Testis (tissue), 3 donors: ENCODE results near the gene LHFPL3. TPM values are rescaled to one million over a fixed set of nuclear protein-coding genes. Genes with fewer than 3 reads are reported as not detected.

Source experiments
- DNase-seq: peaks from one replicate; pipeline ENCODE4 v3.0.0-alpha.2; 2019
- H3K27ac ChIP-seq, 2 donors: fragments of 200-600 bp; sonication (generic); one replicate each; pipeline ENCODE4 v1.5.1; 2019
- H3K27me3 ChIP-seq: fragments of 200-600 bp; sonication (generic); one replicate; pipeline ENCODE4 v1.5.1; 2019
- H3K36me3 ChIP-seq: fragments of 200-600 bp; sonication (generic); one replicate; pipeline ENCODE4 v1.5.1; 2017; ENCODE audit warnings: low read depth; ENCODE audit errors: missing control alignments
- H3K4me1 ChIP-seq: fragments of 200-600 bp; sonication (generic); one replicate; pipeline ENCODE4 v1.5.1; 2019
- H3K4me3 ChIP-seq, 2 donors: fragments of 200-600 bp; sonication (generic); one replicate each; pipeline ENCODE4 v1.5.1; 2017 to 2019
- H3K9me3 ChIP-seq: fragments of 200-600 bp; sonication (generic); one replicate; pipeline ENCODE4 v1.5.1; 2017
- CTCF ChIP-seq, 3 experiments: fragments of 450-650 bp in 2 of 3; fragments of 200-600 bp in 1 of 3; sonication (generic) in 1 of 3; IDR thresholded peaks; one replicate each; pipeline ENCODE4 v1.5.1; 2016 to 2019; ENCODE audit warnings: antibody characterized with exemption in 3 of 3, mild to moderate bottlenecking in 2 of 3, moderate library complexity in 1 of 3
- POLR2A ChIP-seq: fragments of 450-650 bp; IDR thresholded peaks from one replicate; pipeline ENCODE4 v1.6.1; 2017; ENCODE audit warnings: antibody characterized with exemption, mild to moderate bottlenecking, moderate library complexity
- WGBS, 2 donors: methylation state at CpG; one replicate each; pipeline ENCODE4 v1.1.5; 2018; 5-methylcytosine and 5-hydroxymethylcytosine counted together
- intact Hi-C: fragments of 100-400 bp; cut with DNase I; formaldehyde crosslinking; loops from one replicate; pipeline ENCODE4 v1.15.1; 2023; ENCODE audit warnings: low total_unique reads
- polyA plus RNA-seq: library from polyadenylated mRNA; stranded (reverse); fragments of 350-450 nt; fragmentation: Illumina TruSeq; extraction: RNeasy Lipid Tissue Mini Kit (QIAGEN cat#74804); gene quantifications from one replicate; pipeline ENCODE4 v1.2.3, GENCODE V29; 2014; ENCODE audit warnings: low read depth, low replicate concordance; ENCODE audit not compliant: insufficient read depth
- total RNA-seq, 2 donors: library from RNA; depleted of rRNA; stranded (reverse); fragments of >200 nt; gene quantifications; one replicate each; pipeline ENCODE4 v1.2.3, GENCODE V29; 2016

LHFPL3 gene
- total and polyA plus RNA-seq, 3 donors from 2014 or later: 0.17 to 0.47 (median 0.19) TPM

GRCh38 chr7:104818961-104819880 lies 490.8 kb downstream of the LHFPL3 start:
- no peak for DNase-seq
- intact Hi-C loops: no loop called here
- TF ChIP-seq POLR2A (no peak), CTCF (IDR thresholded peaks at IDR 0.05) (no peak)

GRCh38 chr7:104820836-104821535 lies 492.6 kb downstream of the LHFPL3 start:
- no peaks in the 10 kb centered on the region for H3K4me1 ChIP-seq
- 56 to 65% methylated on average over 7 to 10 of the region's 10 CpGs for WGBS, 2 donors
- no peaks in the 10 kb centered on the region for H3K27me3 ChIP-seq
- TF ChIP-seq POLR2A (no peak), CTCF (IDR thresholded peaks at IDR 0.05) (no peak)
- H3K9me3 ChIP-seq: no peaks in the 10 kb centered on the region
- no peaks in the 10 kb centered on the region for H3K36me3 ChIP-seq
- H3K4me3 ChIP-seq: no peak overlapping the region
- intact Hi-C loops: no loop called here
- DNase-seq: no peak
- H3K27ac ChIP-seq: no peak overlapping the region

More at GRCh38 chr7:104818961-104819880, 490.8 kb downstream of the LHFPL3 start:
- H3K4me3 ChIP-seq: no peak overlapping the region
- 48 to 49% methylated on average over 6 of the region's 6 CpGs for WGBS, 2 donors
- no peaks in the 10 kb centered on the region for H3K9me3 ChIP-seq
- H3K36me3 ChIP-seq: no peaks in the 10 kb centered on the region
- no peak overlapping the region for H3K27ac ChIP-seq
- H3K4me1 ChIP-seq: no peaks in the 10 kb centered on the region
- no peaks in the 10 kb centered on the region for H3K27me3 ChIP-seq

- Histone ChIP-seq H3K4me3 (no peak overlapping the region), H3K27me3 (no peaks in the 10 kb centered on the region), H3K27ac (no peak overlapping the region), H3K9me3 (no peaks in the 10 kb centered on the region), H3K4me1 (no peaks in the 10 kb centered on the region), H3K36me3 (no peaks in the 10 kb centered on the region)
- WGBS, 2 donors: 95 to 98% methylated on average over 2 of the region's 2 CpGs
- TF ChIP-seq POLR2A (no peak), CTCF (IDR thresholded peaks at IDR 0.05) (no peak)
- DNase-seq: no peak
- intact Hi-C loops: no loop called here
Measured at GRCh38 chr7:104823177-104823576, 494.8 kb downstream of the LHFPL3 start.

DNA sequence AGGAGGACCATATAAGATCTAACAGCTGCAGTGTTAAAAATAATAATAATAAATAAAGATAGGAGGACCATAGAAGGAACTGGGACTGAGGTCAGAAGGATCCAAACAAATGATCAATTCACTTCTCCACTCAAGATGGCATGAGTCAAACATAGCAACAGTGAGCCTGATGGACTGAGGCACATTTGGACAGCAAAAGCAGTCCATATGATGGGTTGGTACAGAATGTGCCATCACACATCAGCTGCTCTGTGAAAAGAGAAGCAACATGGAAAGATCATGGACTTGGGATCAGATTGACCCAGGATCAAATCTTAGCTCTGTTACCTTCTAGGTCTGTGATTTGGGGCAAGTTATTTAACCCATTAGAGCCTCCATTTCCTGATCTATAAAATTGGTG lies 496.7 kb downstream of the LHFPL3 start:
- Histone ChIP-seq H3K27ac (no peak overlapping the region), H3K9me3 (no peaks in the 10 kb centered on the region), H3K36me3 (no peaks in the 10 kb centered on the region), H3K4me1 (no peaks in the 10 kb centered on the region), H3K27me3 (no peaks in the 10 kb centered on the region), H3K4me3 (no peak overlapping the region)
- TF ChIP-seq POLR2A (no peak), CTCF (IDR thresholded peaks at IDR 0.05) (no peak)
- intact Hi-C loops: no loop called here
- DNase-seq: no peak
